Keratinocyte (primary cell): ENCODE measurements around the gene FAM240A. TPM values are rescaled to one million over a fixed set of nuclear protein-coding genes. Genes with fewer than 3 reads are reported as not detected.

ENCODE experiments used
- DNase-seq: peaks from one replicate; pipeline ENCODE4 v3.0.0-alpha.2; 2011; ENCODE audit warnings: low read depth, missing footprints, low spot score
- FAIRE-seq: peaks from 2 replicates; lab custom pipeline; 2011; peaks lifted over from hg19 to GRCh38; lab: Jason Lieb, UNC
- H2AFZ ChIP-seq: 2 replicates; pipeline ENCODE4 v1.6.0; 2012; ENCODE audit warnings: low read length, control low read depth, inconsistent platforms; ENCODE audit not compliant: control insufficient read depth
- H3K27ac ChIP-seq: 2 replicates; pipeline ENCODE4 v1.5.1; 2011; ENCODE audit warnings: low read length; ENCODE audit not compliant: control insufficient read depth, insufficient read depth
- H3K27me3 ChIP-seq: 3 replicates; pipeline ENCODE4 v1.6.0; 2011; ENCODE audit warnings: low read length; ENCODE audit not compliant: control insufficient read depth, insufficient read depth; ENCODE audit errors: extremely low read depth
- H3K36me3 ChIP-seq, 2 experiments: 2 replicates in 1 of 2; 3 replicates in 1 of 2; pipeline ENCODE4 v1.5.1; 2011; ENCODE audit warnings: low read length in 2 of 2, mild to moderate bottlenecking in 1 of 2; ENCODE audit not compliant: control insufficient read depth in 2 of 2, insufficient read depth in 2 of 2; ENCODE audit errors: extremely low read depth in 1 of 2
- H3K4me1 ChIP-seq: 3 replicates; pipeline ENCODE4 v1.5.1; 2011; ENCODE audit warnings: low read length; ENCODE audit not compliant: control insufficient read depth, insufficient read depth; ENCODE audit errors: extremely low read depth
- H3K4me2 ChIP-seq: 3 replicates; pipeline ENCODE4 v1.6.0; 2011; ENCODE audit warnings: low read depth, low read length; ENCODE audit not compliant: control insufficient read depth, insufficient read depth; ENCODE audit errors: extremely low read depth
- H3K4me3 ChIP-seq, 3 experiments: fragments of 200-600 bp in 1 of 3; sonication (generic) in 1 of 3; 2 replicates in 2 of 3; 3 replicates in 1 of 3; pipeline ENCODE4 v1.5.1; 2011 to 2016; ENCODE audit warnings: low read length in 3 of 3, mild to moderate bottlenecking in 3 of 3, control low read depth in 2 of 3, inconsistent platforms in 1 of 3, low read depth in 1 of 3, mixed read lengths in 1 of 3, mixed run types in 1 of 3, moderate library complexity in 1 of 3; ENCODE audit not compliant: control insufficient read depth in 2 of 3, insufficient read depth in 2 of 3; ENCODE audit errors: extremely low read depth in 1 of 3
- H3K79me2 ChIP-seq: 2 replicates; pipeline ENCODE4 v1.6.0; 2012; ENCODE audit warnings: low read length; ENCODE audit not compliant: control insufficient read depth, insufficient read depth
- H3K9ac ChIP-seq: 3 replicates; pipeline ENCODE4 v1.6.0; 2011; ENCODE audit warnings: low read length; ENCODE audit not compliant: control insufficient read depth, insufficient read depth; ENCODE audit errors: extremely low read depth
- H3K9me1 ChIP-seq: 3 replicates; pipeline ENCODE4 v1.6.0; 2011; ENCODE audit warnings: low read length; ENCODE audit not compliant: control insufficient read depth, insufficient read depth; ENCODE audit errors: extremely low read depth
- H3K9me3 ChIP-seq: 2 replicates; pipeline ENCODE4 v1.5.1; 2012; ENCODE audit warnings: low read depth, low read length; ENCODE audit not compliant: control insufficient read depth
- H4K20me1 ChIP-seq: 3 replicates; pipeline ENCODE4 v1.6.0; 2011; ENCODE audit warnings: low read length; ENCODE audit not compliant: control insufficient read depth, insufficient read depth; ENCODE audit errors: extremely low read depth
- CTCF ChIP-seq, 3 experiments: IDR thresholded peaks in 1 of 3; conservative IDR thresholded peaks in 1 of 3; optimal IDR thresholded peaks in 1 of 3; 2 replicates in 2 of 3; 3 replicates in 1 of 3; pipeline versions ENCODE3 to v1.5.1; 2011; ENCODE audit warnings: low read length in 3 of 3, mild to moderate bottlenecking in 3 of 3, moderate library complexity in 2 of 3, control low read depth in 1 of 3, inconsistent platforms in 1 of 3; ENCODE audit not compliant: insufficient read depth in 2 of 3; ENCODE audit errors: extremely low read depth in 1 of 3
- EZH2 ChIP-seq: IDR thresholded peaks from one replicate; pipeline ENCODE4 v1.6.1; 2012; ENCODE audit warnings: inconsistent platforms, mild to moderate bottlenecking, low read length, moderate library complexity
- dilution Hi-C: fragments of 300-500 bp; cut with MboI; formaldehyde crosslinking; loops from one replicate; pipeline ENCODE4 v1.7.0; 2020; ENCODE audit warnings: low sequenced_read_pairs; ENCODE audit not compliant: extremely low pct_ligation_motif_present
- polyA plus RNA-seq, 5 experiments: library from polyadenylated mRNA; depleted of rRNA in 3 of 5; stranded (reverse) in 3 of 5; stranded (forward) in 1 of 5; unstranded in 1 of 5; fragments of >200 nt; gene quantifications; 1 replicate in 1 of 5; 2 replicates in 3 of 5; 3 replicates in 1 of 5; pipeline versions ENCODE4 v1.2.1 to v1.2.3, GENCODE V29; 2011 to 2012; ENCODE audit warnings: missing spikeins in 2 of 5, low read depth in 1 of 5, low replicate concordance in 1 of 5

Gene FAM240A
- polyA plus RNA-seq, 1 donor (not counting 4 experiments of a cell fraction or from before 2014, with no cell fraction given) = not detected

GRCh38 chr3:46672349-46672695 is 60.0 kb downstream of the FAM240A start:
- no peaks in the 10 kb centered on the region for H3K9me1 ChIP-seq
- H3K27me3 ChIP-seq = no peaks in the 10 kb centered on the region
- no peak overlapping the region for H3K9ac ChIP-seq
- TF ChIP-seq EZH2 = no peak
- FAIRE-seq (no peak), DNase-seq (no peak)
- no peak overlapping the region for H3K4me3 ChIP-seq
- H3K79me2 ChIP-seq = no peaks in the 10 kb centered on the region
- dilution Hi-C loops = no loop called here
- H3K27ac ChIP-seq = no peak overlapping the region
- H3K36me3 ChIP-seq = peaks cover 35 to 49% of the 10 kb centered on the region in 2 experiments
- no peaks in the 10 kb centered on the region for H3K4me1 ChIP-seq
- H4K20me1 ChIP-seq = no peaks in the 10 kb centered on the region
- H2AFZ ChIP-seq = no peak overlapping the region
- no peaks in the 10 kb centered on the region for H3K9me3 ChIP-seq
- H3K4me2 ChIP-seq = no peak overlapping the region

GRCh38 chr3:46673151-46674030 is 61.1 kb downstream of the FAM240A start:
- no peaks in the 10 kb centered on the region for H4K20me1 ChIP-seq
- H3K27ac ChIP-seq = no peak overlapping the region
- peaks cover 45 to 57% of the 10 kb centered on the region in 2 experiments for H3K36me3 ChIP-seq
- H2AFZ ChIP-seq = no peak overlapping the region
- H3K27me3 ChIP-seq = no peaks in the 10 kb centered on the region
- H3K9ac ChIP-seq = no peak overlapping the region
- no peaks in the 10 kb centered on the region for H3K9me3 ChIP-seq
- FAIRE-seq (no peak), DNase-seq (no peak)
- H3K4me2 ChIP-seq = no peak overlapping the region
- no peaks in the 10 kb centered on the region for H3K79me2 ChIP-seq
- H3K4me1 ChIP-seq = no peaks in the 10 kb centered on the region
- TF ChIP-seq EZH2 = no peak
- TF ChIP-seq CTCF (optimal IDR thresholded peaks at IDR 0.05 in 1 of 3, IDR thresholded peaks at IDR 0.05 in 1 of 3, conservative IDR thresholded peaks at IDR 0.05 in 1 of 3; ENCODE audit: extremely low read depth in 1 of 3, insufficient read depth in 2 of 3, low read length in 3 of 3) = no peak
- H3K9me1 ChIP-seq = no peaks in the 10 kb centered on the region
- dilution Hi-C loops = no loop called here
- H3K4me3 ChIP-seq = no peak overlapping the region
